Calu3 (cell line): ENCODE measurements around the gene PROCR. TPM values are rescaled to one million over a fixed set of nuclear protein-coding genes. Genes with fewer than 3 reads are reported as not detected.

Experiments used
- BruUV-seq: library from RNA; stranded (reverse); fragments of 400-500 nt; replicated peaks from 2 replicates; lab custom pipeline; 2021; lab: Mats Ljungman, UMichigan
- CTCF ChIA-PET: fragments of 300-600 bp; sonication (Branson Sonifier 250); formaldehyde crosslinking; loops from one replicate; lab custom pipeline; 2022; ENCODE audit warnings: antibody characterized with exemption; lab: Charles Lee
- DNase-seq: peaks from one replicate; pipeline ENCODE4 v3.0.0; 2022
- H3K27ac Mint-ChIP-seq: one replicate; pipeline ENCODE4 v1.8.0; 2022; ENCODE audit warnings: mixed read lengths; ENCODE audit not compliant: unreplicated experiment
- H3K27me3 Mint-ChIP-seq: one replicate; pipeline ENCODE4 v1.8.0; 2022; ENCODE audit warnings: mixed read lengths; ENCODE audit not compliant: unreplicated experiment
- H3K36me3 Mint-ChIP-seq: one replicate; pipeline ENCODE4 v1.8.0; 2022; ENCODE audit warnings: mild to moderate bottlenecking, moderate library complexity, mixed read lengths; ENCODE audit not compliant: insufficient read depth, unreplicated experiment
- H3K4me1 Mint-ChIP-seq: one replicate; pipeline ENCODE4 v1.8.0; 2022; ENCODE audit warnings: mild to moderate bottlenecking, low read depth, mixed read lengths; ENCODE audit not compliant: unreplicated experiment
- H3K4me3 Mint-ChIP-seq: one replicate; pipeline ENCODE4 v1.8.0; 2022; ENCODE audit warnings: mild to moderate bottlenecking, low read depth, moderate library complexity, mixed read lengths; ENCODE audit not compliant: unreplicated experiment
- H3K9me3 Mint-ChIP-seq: one replicate; pipeline ENCODE4 v1.8.0; 2022; ENCODE audit warnings: low read depth, mixed read lengths; ENCODE audit not compliant: unreplicated experiment
- intact Hi-C: fragments of 100-400 bp; cut with micrococcal nuclease; formaldehyde crosslinking; loops from one replicate; pipeline ENCODE4 v1.10.0; 2022; ENCODE audit not compliant: unreplicated experiment
- total RNA-seq: library from RNA; stranded (reverse); gene quantifications from 2 replicates; pipeline ENCODE4 v1.2.3, GENCODE V29; 2022
- TF ChIP-seq, protein P1 (sequence below): fragments of 200-600 bp; IDR thresholded peaks from one replicate; pipeline ENCODE4 v1.8.0; 2022; ENCODE audit warnings: antibody characterized with exemption; ENCODE audit not compliant: unreplicated experiment

Gene PROCR
- total RNA-seq, 1 experiment from 2014 or later, result 9.7 TPM

DNA sequence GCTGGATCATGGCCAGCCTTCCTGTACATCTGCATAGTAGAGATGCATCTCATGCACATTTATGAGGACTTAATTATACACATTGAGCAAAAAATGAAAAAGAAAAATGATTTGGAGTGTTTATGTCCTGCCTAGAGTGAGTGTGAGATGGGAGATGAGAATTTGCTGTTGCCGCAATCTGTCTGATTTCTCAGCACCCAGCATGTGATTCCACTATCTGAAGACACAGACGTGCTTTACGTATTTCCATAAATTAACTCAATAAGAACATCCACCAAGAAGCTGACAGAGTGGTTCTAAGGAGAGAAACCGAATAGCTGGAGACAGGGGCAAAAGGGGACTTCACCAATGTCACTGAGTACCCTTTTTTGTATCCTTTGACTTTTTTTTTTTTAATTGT is 39.9 kb upstream of the PROCR start:
- Mint-ChIP-seq H3K27ac (no peak overlapping the region), H3K36me3 (peaks cover 55% of the 10 kb centered on the region), H3K27me3 (no peaks in the 10 kb centered on the region), H3K4me3 (no peak overlapping the region), H3K4me1 (no peaks in the 10 kb centered on the region), H3K9me3 (no peaks in the 10 kb centered on the region)
- intact Hi-C loops, result no loop called here
- BruUV-seq, result no TSS peak
- TF ChIP-seq, protein P1, sequence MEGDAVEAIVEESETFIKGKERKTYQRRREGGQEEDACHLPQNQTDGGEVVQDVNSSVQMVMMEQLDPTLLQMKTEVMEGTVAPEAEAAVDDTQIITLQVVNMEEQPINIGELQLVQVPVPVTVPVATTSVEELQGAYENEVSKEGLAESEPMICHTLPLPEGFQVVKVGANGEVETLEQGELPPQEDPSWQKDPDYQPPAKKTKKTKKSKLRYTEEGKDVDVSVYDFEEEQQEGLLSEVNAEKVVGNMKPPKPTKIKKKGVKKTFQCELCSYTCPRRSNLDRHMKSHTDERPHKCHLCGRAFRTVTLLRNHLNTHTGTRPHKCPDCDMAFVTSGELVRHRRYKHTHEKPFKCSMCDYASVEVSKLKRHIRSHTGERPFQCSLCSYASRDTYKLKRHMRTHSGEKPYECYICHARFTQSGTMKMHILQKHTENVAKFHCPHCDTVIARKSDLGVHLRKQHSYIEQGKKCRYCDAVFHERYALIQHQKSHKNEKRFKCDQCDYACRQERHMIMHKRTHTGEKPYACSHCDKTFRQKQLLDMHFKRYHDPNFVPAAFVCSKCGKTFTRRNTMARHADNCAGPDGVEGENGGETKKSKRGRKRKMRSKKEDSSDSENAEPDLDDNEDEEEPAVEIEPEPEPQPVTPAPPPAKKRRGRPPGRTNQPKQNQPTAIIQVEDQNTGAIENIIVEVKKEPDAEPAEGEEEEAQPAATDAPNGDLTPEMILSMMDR, result no peak
- CTCF ChIA-PET, result interaction anchor here (0.8 kb wide), 1 partner anchor 36 kb away, joined by 5 read pairs; no protein-coding TSS in a partner anchor
- no peak for DNase-seq

DNA sequence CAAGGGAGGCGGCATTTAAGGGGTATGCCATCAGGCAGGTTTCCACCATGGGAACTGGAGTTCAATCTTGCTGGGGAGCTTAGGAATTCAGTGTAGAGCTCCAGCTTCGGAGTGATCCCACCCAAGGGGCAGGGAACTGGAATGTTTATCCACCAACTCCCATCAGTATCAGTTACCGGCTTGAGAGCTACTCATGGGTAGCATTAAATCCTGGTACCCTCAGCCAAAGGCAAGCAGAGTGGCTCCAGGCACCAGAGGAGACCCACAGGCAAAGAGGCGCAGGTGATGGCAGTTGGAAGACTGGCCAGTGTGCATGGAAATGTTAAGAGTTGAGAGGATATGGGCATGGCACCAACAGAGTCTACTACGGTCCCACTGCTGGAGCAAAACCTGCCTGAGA is 38.8 kb upstream of the PROCR start:
- Mint-ChIP-seq H3K4me3 (no peak overlapping the region), H3K27me3 (no peaks in the 10 kb centered on the region), H3K36me3 (peaks cover 57% of the 10 kb centered on the region), H3K4me1 (no peaks in the 10 kb centered on the region), H3K9me3 (no peaks in the 10 kb centered on the region), H3K27ac (no peak overlapping the region)
- intact Hi-C loops, result no loop called here
- TF ChIP-seq, protein P1, result no peak
- CTCF ChIA-PET, result no interaction called here
- no peak for DNase-seq
- BruUV-seq, result no TSS peak

DNA sequence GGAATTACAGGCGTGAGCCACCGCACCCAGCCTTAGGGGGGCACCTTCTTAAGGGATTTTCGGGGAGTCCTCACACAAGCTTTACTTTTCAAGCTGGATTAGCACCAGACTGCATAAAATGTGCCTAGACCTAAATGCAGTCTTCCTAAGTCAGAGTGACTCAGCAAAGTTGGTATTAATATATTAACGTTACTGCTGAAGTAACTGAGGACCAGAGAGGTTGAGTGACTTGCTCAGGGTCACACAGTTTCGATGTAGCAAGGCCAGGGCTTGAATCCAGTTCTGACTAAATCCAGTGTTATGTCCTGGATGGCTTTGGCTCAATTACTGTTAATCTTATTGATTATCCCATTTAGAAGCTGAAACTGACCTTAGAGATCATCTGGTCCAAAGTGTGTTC is 38.1 kb upstream of the PROCR start:
- Mint-ChIP-seq H3K36me3 (peaks cover 53% of the 10 kb centered on the region), H3K4me1 (no peaks in the 10 kb centered on the region), H3K9me3 (no peaks in the 10 kb centered on the region), H3K27ac (no peak overlapping the region), H3K4me3 (no peak overlapping the region), H3K27me3 (no peaks in the 10 kb centered on the region)
- no peak for DNase-seq
- TF ChIP-seq, protein P1, result no peak
- intact Hi-C loops, result no loop called here
- CTCF ChIA-PET, result interaction anchor here (1.6 kb wide), 1 partner anchor 11 kb away, joined by 4 read pairs; no protein-coding TSS in a partner anchor
- BruUV-seq, result no TSS peak

DNA sequence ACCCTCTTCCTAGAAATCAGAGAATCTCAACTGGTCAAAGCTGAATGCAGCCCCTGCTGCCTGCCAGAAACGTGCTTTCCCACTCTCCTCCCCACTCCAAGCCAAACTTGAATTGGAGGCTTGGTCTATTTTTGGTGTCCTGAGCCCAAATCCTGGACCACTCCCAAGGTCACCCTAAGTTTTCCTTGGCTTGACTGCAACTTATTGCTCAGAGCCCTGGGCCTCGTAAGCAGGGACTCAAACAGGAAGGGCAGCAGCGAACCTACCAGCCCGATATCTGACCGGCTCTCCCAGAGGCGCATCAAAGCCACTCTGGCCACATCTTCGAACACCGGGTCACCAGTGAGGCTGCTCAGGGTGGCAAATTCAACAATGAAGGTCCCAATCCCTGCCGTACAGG is 37.4 kb upstream of the PROCR start:
- CTCF ChIA-PET, result interaction anchor here (1.6 kb wide), 1 partner anchor 10 kb away, joined by 4 read pairs; no protein-coding TSS in a partner anchor
- H3K9me3 Mint-ChIP-seq, result no peaks in the 10 kb centered on the region
- no peak overlapping the region for H3K4me3 Mint-ChIP-seq
- TF ChIP-seq, protein P1, result no peak
- no TSS peak for BruUV-seq
- no peak for DNase-seq
- no peaks in the 10 kb centered on the region for H3K4me1 Mint-ChIP-seq
- intact Hi-C loops, result no loop called here
- no peaks in the 10 kb centered on the region for H3K27me3 Mint-ChIP-seq
- H3K36me3 Mint-ChIP-seq, result peaks cover 53% of the 10 kb centered on the region
- H3K27ac Mint-ChIP-seq, result no peak overlapping the region
